ENCODE measurements around the gene APOL6.
A peak's percentile ranks its signal among the peaks of the same experiment; 100 is the strongest.
"Not testable (repeated sequence)": the region's sequence is repeated elsewhere in the genome, so short reads cannot be mapped to it uniquely, and the experiment has no call there.

Gene APOL6

GRCh38 chr22:35618427-35619223, 29.6 kb upstream of the APOL6 start:
- DNase-seq = no peak

GRCh38 chr22:35619336-35620094, 28.7 kb upstream of the APOL6 start:
- no peak for DNase-seq

GRCh38 chr22:35620624-35621251, 27.5 kb upstream of the APOL6 start:
- DNase-seq = no peak

- no peak for DNase-seq
Measured at GRCh38 chr22:35621451-35621850, 26.8 kb upstream of the APOL6 start.

- no peak for DNase-seq
Measured at GRCh38 chr22:35622191-35622913, 25.9 kb upstream of the APOL6 start.

GRCh38 chr22:35623885-35624284, 24.4 kb upstream of the APOL6 start:
- DNase-seq = not testable (repeated sequence)

GRCh38 chr22:35624547-35624946, 23.7 kb upstream of the APOL6 start:
- DNase-seq = no peak

GRCh38 chr22:35625763-35626432, 22.3 kb upstream of the APOL6 start:
- no peak for DNase-seq

GRCh38 chr22:35627267-35628041, 20.8 kb upstream of the APOL6 start:
- DNase-seq = peak; percentile 71

- no peak for DNase-seq
Measured at GRCh38 chr22:35628732-35629131, 19.5 kb upstream of the APOL6 start.

- DNase-seq = peak; percentile 62
Measured at GRCh38 chr22:35629406-35630216, 18.6 kb upstream of the APOL6 start.

- no peak for DNase-seq
Measured at GRCh38 chr22:35630387-35630793, 17.9 kb upstream of the APOL6 start.

GRCh38 chr22:35630891-35631290, 17.4 kb upstream of the APOL6 start:
- no peak for DNase-seq

- peak; percentile 58 for DNase-seq
Measured at GRCh38 chr22:35631597-35631996, 16.6 kb upstream of the APOL6 start.

GRCh38 chr22:35632935-35633334, 15.3 kb upstream of the APOL6 start:
- no peak for DNase-seq

GRCh38 chr22:35633520-35633919, 14.7 kb upstream of the APOL6 start:
- no peak for DNase-seq

GRCh38 chr22:35634015-35634414, 14.2 kb upstream of the APOL6 start:
- DNase-seq = no peak

GRCh38 chr22:35634943-35635540, 13.2 kb upstream of the APOL6 start:
- no peak for DNase-seq

GRCh38 chr22:35637254-35637653, 11.0 kb upstream of the APOL6 start:
- no peak for DNase-seq

GRCh38 chr22:35638001-35638400, 10.2 kb upstream of the APOL6 start:
- DNase-seq = no peak

Data from activated CD4-positive, alpha-beta T cell treated with anti-CD3 and anti-CD28 coated beads for 48 hours (primary cell).